Jurkat, Clone E6-1 (cell line): ENCODE results near the gene TSGA10.

Source experiments
- DNase-seq: peaks from one replicate; pipeline ENCODE4 v3.0.0-alpha.2; 2011; ENCODE audit warnings: low read depth, low spot score
- H3K4me3 ChIP-seq: 2 replicates; pipeline ENCODE4 v1.5.1; 2011; ENCODE audit warnings: mild to moderate bottlenecking, low read length, control low read depth, moderate library complexity

The TSGA10 gene

DNA sequence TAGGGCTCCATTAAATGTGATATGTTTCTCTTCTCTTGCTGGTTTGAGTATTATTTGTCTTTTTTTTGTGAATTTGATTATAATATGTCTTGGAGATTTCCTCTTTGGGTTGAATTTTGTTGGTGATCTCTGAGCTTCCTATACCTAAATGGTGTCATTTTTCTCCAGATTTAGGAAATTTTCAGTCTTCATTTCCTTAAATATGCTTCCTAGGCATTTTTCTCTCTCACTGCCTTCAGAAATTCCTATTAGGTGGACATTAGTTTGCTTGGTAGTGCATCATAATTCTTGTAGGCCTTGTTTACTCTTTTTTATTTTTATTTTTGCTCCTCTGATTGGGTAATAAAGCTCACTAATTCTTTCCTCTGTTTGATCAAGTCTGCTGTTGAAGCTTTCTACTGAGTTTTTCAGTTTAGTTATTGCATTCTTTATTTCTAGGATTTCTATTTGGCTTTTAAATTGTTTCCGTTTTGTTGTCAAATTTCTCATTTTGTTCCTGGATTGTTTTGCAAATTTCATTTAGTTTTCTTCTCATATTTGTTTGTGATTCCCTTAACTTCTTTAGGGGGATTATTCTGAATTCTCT lies 182.1 kb downstream of the TSGA10 start:
- H3K4me3 ChIP-seq: no peak overlapping the region
- DNase-seq: no peak

DNA sequence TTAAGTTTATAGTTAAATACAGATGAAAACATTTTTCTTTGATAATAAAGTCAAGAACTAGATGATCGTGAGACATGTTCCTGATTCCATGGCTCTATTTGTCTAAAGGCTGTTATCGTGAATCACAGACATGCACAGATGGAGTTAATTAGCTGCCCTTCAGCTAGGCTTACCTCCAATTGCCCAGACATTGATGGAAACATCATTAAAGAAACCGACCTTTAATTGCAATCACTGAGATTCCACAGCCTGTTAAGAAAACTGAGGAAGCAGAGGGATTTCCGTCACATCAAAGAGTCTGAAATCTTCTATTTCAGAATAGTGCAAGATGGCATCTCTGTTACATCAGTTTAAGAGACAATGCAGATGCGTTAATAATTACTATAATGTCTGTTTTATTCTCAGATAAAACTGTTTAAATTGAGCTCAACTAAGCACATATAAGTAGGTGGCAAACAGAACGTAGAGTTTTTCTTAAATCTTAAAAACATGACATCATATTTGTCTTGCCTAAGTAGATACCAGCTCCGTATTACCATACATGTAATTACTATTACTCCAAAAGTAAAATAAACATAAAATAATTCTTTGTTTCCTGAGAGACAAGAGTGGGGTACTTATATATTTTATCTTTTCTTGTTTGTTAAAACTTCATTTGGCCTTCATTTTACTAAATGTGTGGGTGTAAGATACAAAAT lies 194.8 kb downstream of the TSGA10 start:
- DNase-seq: no peak

DNA sequence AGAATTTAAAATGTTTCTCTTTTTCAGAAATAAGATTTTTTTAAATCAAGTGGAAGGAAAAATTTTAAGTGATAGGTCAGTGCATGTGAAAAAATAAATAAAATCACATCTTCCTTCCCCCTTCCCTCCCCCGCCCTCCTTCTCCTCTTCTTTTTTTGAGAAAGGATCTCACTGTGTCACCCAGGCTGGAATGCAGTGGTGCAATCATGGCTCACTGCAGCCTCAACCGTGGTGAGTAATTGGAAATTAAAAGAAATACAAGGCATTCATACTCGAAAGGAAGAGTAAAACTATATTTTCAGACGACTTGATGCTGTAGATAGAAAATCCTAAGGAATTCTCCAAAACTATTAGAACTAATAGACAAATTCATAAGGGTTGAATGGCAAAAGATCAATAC lies 201.8 kb downstream of the TSGA10 start:
- no peak for DNase-seq
- H3K4me3 ChIP-seq: no peak overlapping the region

More for the DNA sequence above, 194.8 kb downstream of the TSGA10 start:
- no peak overlapping the region for H3K4me3 ChIP-seq

DNA sequence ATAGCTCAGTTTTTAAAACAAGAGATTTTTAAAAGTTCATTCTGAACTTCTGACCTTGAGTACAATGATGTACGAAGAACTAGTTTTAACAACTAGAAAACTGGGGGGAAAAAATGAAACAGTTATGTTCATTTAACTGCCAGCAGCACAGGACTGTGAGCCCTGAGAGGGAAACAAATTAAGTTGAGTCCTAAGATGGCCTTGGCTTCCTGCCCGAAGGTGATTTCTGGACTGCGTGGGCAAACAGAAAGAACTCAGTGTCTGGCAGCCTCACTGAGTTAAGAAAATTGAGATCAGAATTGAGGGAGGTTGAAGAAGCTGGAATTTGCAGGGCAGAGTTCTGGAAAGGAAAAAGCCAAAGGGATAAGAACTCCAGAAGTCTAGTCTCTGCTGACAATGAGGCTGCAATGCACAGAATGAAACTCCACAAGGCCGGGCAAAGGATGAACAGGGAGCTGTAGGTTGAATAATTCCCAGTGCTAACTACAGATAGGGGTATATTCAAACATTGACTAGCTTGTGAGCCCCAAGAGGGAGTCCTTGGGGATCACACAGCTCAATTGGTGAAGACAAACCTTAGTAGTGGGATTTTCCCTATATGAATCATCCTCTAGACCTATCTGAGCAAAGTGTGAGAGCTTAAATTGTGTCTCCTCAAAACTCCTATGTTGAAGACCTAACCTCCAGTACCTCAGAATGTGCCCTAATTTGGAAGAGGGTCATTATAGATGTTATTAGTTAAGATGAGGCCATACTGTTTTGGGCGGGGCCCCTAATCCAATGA lies 205.6 kb downstream of the TSGA10 start:
- H3K4me3 ChIP-seq: no peak overlapping the region
- DNase-seq: no peak

DNA sequence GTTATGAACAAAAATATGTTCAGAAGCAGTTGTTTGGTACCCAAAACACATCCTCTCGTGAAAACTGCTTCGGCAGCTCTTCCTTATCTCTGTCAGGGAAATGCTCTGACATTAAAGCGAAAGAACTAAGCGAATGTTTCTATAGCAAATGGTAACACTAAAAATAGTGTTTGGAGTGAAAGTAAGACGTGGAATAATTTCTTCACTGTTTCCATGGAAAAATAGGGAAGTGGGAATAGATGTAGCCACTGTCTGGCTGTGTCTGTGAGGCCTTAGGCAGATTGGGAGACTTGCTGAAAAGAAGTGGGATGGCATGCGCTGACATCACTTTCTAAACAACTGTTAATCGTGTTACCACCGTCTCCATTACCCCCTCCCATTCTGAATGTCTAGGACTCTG lies 207.2 kb downstream of the TSGA10 start:
- H3K4me3 ChIP-seq: no peak overlapping the region
- no peak for DNase-seq
